GM12892 (cell line): ENCODE data around the gene CLASP1.
"Not testable (repeated sequence)": the region's sequence is repeated elsewhere in the genome, so short reads cannot be mapped to it uniquely, and the experiment has no call there.

Source experiments
- POLR2A ChIP-seq: IDR thresholded peaks from 2 replicates; pipeline ENCODE4 v1.6.1; 2011; ENCODE audit warnings: low read depth, low read length, control low read depth
- POLR2AphosphoS5 ChIP-seq: IDR thresholded peaks from 2 replicates; pipeline ENCODE4 v1.6.1; 2011; ENCODE audit warnings: low read depth, low read length, control low read depth

DNA sequence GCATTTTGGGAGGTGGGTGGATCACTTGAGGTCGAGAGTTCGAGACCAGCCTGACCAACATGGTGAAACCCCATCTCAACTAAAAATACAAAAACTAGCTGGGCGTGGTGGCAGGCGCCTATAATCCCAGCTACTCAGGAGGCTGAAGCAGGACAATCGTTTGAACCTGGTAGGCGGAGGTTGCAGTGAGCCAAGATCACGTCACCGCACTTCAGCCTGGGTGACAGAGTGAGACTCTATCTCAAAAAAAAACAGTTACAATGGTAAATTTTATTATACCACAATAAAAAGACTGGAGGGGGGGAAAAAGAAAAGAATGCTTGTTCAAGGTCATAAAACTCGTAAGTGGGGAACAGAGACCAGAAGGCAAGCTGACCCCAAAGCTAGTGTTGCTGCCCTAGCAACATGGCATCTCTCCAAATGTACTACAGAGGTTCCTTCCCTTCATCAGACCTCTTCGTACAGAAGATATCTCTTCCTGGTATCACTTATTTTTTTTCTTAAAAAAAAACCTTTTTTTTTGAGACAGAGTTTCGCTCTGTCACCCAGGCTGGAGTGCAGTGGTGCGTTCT, 305.3 kb downstream of the CLASP1 start:
- TF ChIP-seq POLR2AphosphoS5, POLR2A: not testable (repeated sequence)
